Activated T-helper 17 cell treated with anti-CD3 and anti-CD28 coated beads, Interleukin-2, amount 50 U/mL, for 72 hours (primary cell): ENCODE measurements around the gene BTAF1. TPM values are rescaled to one million over a fixed set of nuclear protein-coding genes. Genes with fewer than 3 reads are reported as not detected.
"Not testable (repeated sequence)": the region's sequence is repeated elsewhere in the genome, so short reads cannot be mapped to it uniquely, and the experiment has no call there.

Experiments used
- ATAC-seq: fragments of 150-1000 bp; cut with Tn5 transposase; replicated peaks from 2 replicates; pipeline ENCODE4 v1.10.0; 2021; ENCODE audit warnings: mild to moderate bottlenecking, moderate library complexity
- H3K27ac Mint-ChIP-seq: one replicate; pipeline ENCODE4 v1.8.0; 2022; ENCODE audit warnings: mixed read lengths
- H3K27me3 Mint-ChIP-seq: one replicate; pipeline ENCODE4 v1.8.0; 2022; ENCODE audit warnings: mixed read lengths
- H3K36me3 Mint-ChIP-seq: one replicate; pipeline ENCODE4 v1.8.0; 2022; ENCODE audit warnings: low read depth, mild to moderate bottlenecking, mixed read lengths
- H3K4me1 Mint-ChIP-seq: one replicate; pipeline ENCODE4 v1.8.0; 2022; ENCODE audit warnings: mixed read lengths
- H3K4me3 Mint-ChIP-seq: one replicate; pipeline ENCODE4 v1.8.0; 2022; ENCODE audit warnings: mild to moderate bottlenecking, mixed read lengths
- H3K9me3 Mint-ChIP-seq: one replicate; pipeline ENCODE4 v1.8.0; 2022; ENCODE audit warnings: mixed read lengths
- total RNA-seq, 2 donors: library from RNA; stranded (reverse); gene quantifications; one replicate each; pipeline ENCODE4 v1.2.3, GENCODE V29; 2022

Gene BTAF1
- 100 to 1,000 TPM in 1 of 2 donors, 10 to 100 TPM in 1; 49.1 to 122 TPM for total RNA-seq

DNA sequence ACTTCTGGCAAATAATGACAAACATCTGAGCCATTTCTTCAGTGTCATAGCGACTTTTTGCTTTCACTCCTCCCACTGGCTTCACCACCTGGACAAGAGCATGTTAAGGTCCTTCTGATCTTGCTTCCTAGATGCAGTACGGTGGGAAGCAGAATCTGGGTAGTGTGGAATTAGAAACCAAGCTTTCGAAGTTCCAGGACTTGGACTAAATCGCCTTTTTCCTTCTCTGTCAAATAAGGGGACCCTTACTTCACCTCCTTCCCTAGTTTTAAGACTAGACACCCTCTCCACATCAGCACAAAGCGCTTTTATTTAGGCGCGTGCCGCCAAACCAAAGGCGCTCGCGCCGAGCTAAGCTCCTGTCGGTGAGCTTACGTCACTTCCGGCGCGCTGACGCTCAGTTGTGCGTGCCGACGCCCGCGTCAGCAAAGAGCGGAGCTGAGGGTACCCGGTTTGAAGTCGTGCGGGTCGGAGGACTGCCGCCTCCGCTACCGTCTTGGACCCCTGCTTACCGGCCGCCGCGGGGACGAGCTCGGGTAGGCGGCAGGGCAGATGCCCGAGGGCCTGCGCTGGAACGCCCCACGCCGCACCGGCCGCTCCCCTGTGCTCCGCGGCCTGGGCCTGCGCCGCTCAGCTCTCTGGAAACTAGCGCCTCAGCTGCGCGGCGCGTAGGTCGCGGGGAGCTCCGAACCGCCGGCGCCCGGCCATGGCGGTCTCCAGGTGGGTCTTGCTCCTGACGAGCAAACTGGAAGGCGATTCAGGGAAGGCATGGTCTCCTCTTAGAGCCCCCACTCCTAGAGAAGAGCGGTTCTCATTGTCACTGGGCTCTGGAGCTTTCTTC, at the start of gene BTAF1:
TSS of gene BTAF1 (plus strand) at position 400 of the 841 bp plus-strand sequence. CDS start at position 707, 307 bp downstream.
- H3K9me3 Mint-ChIP-seq = no peaks in the 10 kb centered on the region
- peak within 1 kb of the TSS; percentile 99 for H3K27ac Mint-ChIP-seq
- peak within 1 kb of the TSS; percentile 98 for H3K4me3 Mint-ChIP-seq

GRCh38 chr10:91875156-91875555, 48.4 kb upstream of the BTAF1 start:
- Mint-ChIP-seq H3K9me3 (no peaks in the 10 kb centered on the region), H3K36me3 (no peaks in the 10 kb centered on the region), H3K27ac (no peak overlapping the region), H3K27me3 (no peaks in the 10 kb centered on the region), H3K4me1 (no peaks in the 10 kb centered on the region), H3K4me3 (no peak overlapping the region)
- no peak for ATAC-seq

More for the DNA sequence above, at the start of gene BTAF1:
- peaks cover 16% of the 10 kb centered on the region for H3K4me1 Mint-ChIP-seq
- peak; percentile 98 for ATAC-seq
- peaks cover 43% of the 10 kb centered on the region for H3K36me3 Mint-ChIP-seq
- peaks cover 4% of the 10 kb centered on the region for H3K27me3 Mint-ChIP-seq

GRCh38 chr10:91875779-91876178, 47.8 kb upstream of the BTAF1 start:
- peak; percentile 43 for ATAC-seq
- Mint-ChIP-seq H3K27ac (no peak overlapping the region), H3K9me3 (no peaks in the 10 kb centered on the region), H3K4me3 (no peak overlapping the region), H3K4me1 (no peaks in the 10 kb centered on the region), H3K36me3 (no peaks in the 10 kb centered on the region), H3K27me3 (no peaks in the 10 kb centered on the region)

DNA sequence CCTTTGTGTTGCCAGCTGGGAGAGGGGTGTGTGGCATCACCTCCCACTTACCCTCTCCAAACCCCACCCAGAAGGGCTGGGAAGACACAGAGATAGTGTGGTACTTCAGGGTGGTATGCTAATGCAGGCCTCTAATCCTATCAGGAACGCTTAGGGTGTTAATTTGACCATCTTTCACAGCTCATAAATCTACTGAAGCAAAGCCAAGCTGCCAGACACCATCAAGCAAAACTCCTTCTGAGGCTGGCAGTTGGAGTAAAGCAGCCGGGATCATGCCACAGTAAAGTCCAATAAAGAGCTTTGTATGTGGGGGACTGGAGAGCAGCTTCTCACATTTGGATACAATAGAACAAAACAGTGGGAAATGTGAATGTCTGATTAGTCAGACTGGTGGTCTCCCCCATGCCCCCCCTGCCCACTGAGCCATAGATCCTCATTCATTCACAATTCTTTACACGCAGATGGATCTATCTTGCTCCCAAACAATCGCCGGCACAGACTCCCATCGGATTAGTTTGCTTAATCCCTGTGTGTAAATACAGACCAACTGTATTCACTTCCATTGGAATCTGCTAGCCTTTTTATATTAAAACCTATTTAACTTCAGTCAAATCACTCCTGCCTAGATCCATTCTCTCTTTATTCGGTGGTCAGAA, 43.9 kb upstream of the BTAF1 start:
- no peaks in the 10 kb centered on the region for H3K36me3 Mint-ChIP-seq
- no peaks in the 10 kb centered on the region for H3K27me3 Mint-ChIP-seq
- no peaks in the 10 kb centered on the region for H3K9me3 Mint-ChIP-seq
- H3K4me3 Mint-ChIP-seq = no peak overlapping the region
- no peak overlapping the region for H3K27ac Mint-ChIP-seq
- no peak for ATAC-seq
- H3K4me1 Mint-ChIP-seq = no peaks in the 10 kb centered on the region

GRCh38 chr10:91880310-91880709, 43.3 kb upstream of the BTAF1 start:
- no peaks in the 10 kb centered on the region for H3K4me1 Mint-ChIP-seq
- no peak for ATAC-seq
- H3K27me3 Mint-ChIP-seq = no peaks in the 10 kb centered on the region
- H3K9me3 Mint-ChIP-seq = no peaks in the 10 kb centered on the region
- H3K4me3 Mint-ChIP-seq = no peak overlapping the region
- H3K36me3 Mint-ChIP-seq = no peaks in the 10 kb centered on the region
- H3K27ac Mint-ChIP-seq = no peak overlapping the region

- peaks cover 4% of the 10 kb centered on the region for H3K4me1 Mint-ChIP-seq
- no peak overlapping the region for H3K27ac Mint-ChIP-seq
- H3K4me3 Mint-ChIP-seq = no peak overlapping the region
- H3K27me3 Mint-ChIP-seq = peaks cover 3% of the 10 kb centered on the region
- H3K36me3 Mint-ChIP-seq = no peaks in the 10 kb centered on the region
- H3K9me3 Mint-ChIP-seq = no peaks in the 10 kb centered on the region
- no peak for ATAC-seq
Measured at GRCh38 chr10:91883549-91884444, 39.8 kb upstream of the BTAF1 start.

- Mint-ChIP-seq H3K27me3 (peaks cover 7% of the 10 kb centered on the region), H3K4me1 (peaks cover 4% of the 10 kb centered on the region), H3K27ac (no peak overlapping the region), H3K4me3 (no peak overlapping the region), H3K9me3 (no peaks in the 10 kb centered on the region), H3K36me3 (no peaks in the 10 kb centered on the region)
- ATAC-seq = no peak
Measured at GRCh38 chr10:91884536-91884935, 39.0 kb upstream of the BTAF1 start.

GRCh38 chr10:91885362-91886079, 38.0 kb upstream of the BTAF1 start:
- peaks cover 7% of the 10 kb centered on the region for H3K27me3 Mint-ChIP-seq
- no peak overlapping the region for H3K27ac Mint-ChIP-seq
- H3K4me3 Mint-ChIP-seq = no peak overlapping the region
- ATAC-seq = no peak
- H3K4me1 Mint-ChIP-seq = peaks cover 4% of the 10 kb centered on the region
- H3K9me3 Mint-ChIP-seq = no peaks in the 10 kb centered on the region
- H3K36me3 Mint-ChIP-seq = no peaks in the 10 kb centered on the region

DNA sequence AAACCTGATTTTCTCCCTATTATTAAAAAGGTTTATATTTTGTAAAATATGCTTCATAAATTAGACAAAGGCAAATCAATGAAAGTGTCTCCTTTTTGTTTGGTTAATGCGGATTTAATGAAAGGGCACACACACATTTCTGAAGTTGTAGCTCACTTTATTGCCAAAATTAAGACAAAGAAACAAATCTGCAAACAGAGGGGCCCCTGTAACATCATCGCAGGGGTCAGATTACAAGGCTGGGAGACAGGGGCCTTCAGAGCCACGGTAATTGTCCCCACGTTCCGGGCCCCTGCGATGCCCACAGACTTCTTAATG, 36.7 kb upstream of the BTAF1 start:
- Mint-ChIP-seq H3K4me3 (peak overlapping the region; percentile 86), H3K36me3 (no peaks in the 10 kb centered on the region), H3K27me3 (peaks cover 10% of the 10 kb centered on the region), H3K9me3 (no peaks in the 10 kb centered on the region), H3K4me1 (peaks cover 4% of the 10 kb centered on the region), H3K27ac (no peak overlapping the region)
- no peak for ATAC-seq

GRCh38 chr10:91887272-91888076, 36.1 kb upstream of the BTAF1 start:
- Mint-ChIP-seq H3K27ac (no peak overlapping the region), H3K4me1 (peaks cover 4% of the 10 kb centered on the region), H3K36me3 (no peaks in the 10 kb centered on the region), H3K9me3 (no peaks in the 10 kb centered on the region), H3K4me3 (peak overlapping the region; percentile 86), H3K27me3 (peaks cover 10% of the 10 kb centered on the region)
- ATAC-seq = peak; percentile 72

GRCh38 chr10:91891125-91892001, 32.2 kb upstream of the BTAF1 start:
- Mint-ChIP-seq H3K27me3 (peaks cover 10% of the 10 kb centered on the region), H3K9me3 (no peaks in the 10 kb centered on the region), H3K4me1 (peaks cover 12% of the 10 kb centered on the region), H3K4me3 (no peak overlapping the region), H3K36me3 (no peaks in the 10 kb centered on the region), H3K27ac (no peak overlapping the region)
- ATAC-seq = no peak

DNA sequence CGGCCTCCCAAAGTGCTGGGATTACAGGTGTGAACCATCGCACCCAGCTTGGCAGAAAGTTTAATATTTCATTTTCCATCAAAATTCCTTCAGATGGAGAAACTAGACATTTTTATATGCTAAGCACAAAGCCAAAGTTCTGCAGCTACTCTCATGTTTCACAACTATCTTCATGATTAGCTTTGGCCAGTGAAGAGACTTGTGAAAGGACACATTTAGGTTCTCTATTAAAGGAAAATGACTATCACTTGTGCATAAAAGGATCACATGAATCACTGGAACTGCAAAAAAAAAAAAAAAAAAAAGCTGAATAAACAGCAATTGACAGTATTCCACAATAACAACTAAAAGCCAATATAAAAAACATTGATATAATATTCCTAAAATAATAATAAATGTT, 30.5 kb upstream of the BTAF1 start:
- Mint-ChIP-seq H3K36me3 (no peaks in the 10 kb centered on the region), H3K27me3 (peaks cover 17% of the 10 kb centered on the region), H3K9me3 (no peaks in the 10 kb centered on the region), H3K4me1 (peaks cover 8% of the 10 kb centered on the region), H3K4me3 (no peak overlapping the region), H3K27ac (no peak overlapping the region)
- ATAC-seq = no peak

DNA sequence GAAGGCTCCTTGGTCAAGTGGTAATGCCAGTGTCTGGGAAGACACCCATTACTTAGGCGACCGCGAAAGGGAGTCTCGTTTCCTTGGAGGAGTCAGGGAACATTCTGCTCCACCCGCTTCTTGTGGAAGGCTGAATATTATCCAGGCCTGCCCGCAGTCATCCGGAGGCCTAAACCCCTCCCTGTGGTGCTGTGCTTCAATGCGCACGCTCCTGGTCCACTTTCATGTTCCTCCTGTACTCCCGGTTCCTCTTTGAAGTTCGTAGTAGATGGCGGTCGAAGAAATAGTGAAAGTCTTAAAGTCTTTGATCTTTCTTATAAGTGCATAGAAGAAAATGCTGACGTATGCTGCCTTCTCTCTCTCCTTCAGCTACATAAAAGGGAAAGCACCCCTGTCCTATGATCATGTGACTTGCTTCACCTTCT, 29.3 kb upstream of the BTAF1 start:
- Mint-ChIP-seq H3K4me3 (peak overlapping the region; percentile 14), H3K27me3 (peaks cover 15% of the 10 kb centered on the region)
- H3K9me3 Mint-ChIP-seq, H3K4me1 Mint-ChIP-seq, ATAC-seq, H3K36me3 Mint-ChIP-seq, H3K27ac Mint-ChIP-seq: not testable (repeated sequence)
